IMR-90 (cell line): Measurements from ENCODE around the gene DAP3. TPM values are rescaled to one million over a fixed set of nuclear protein-coding genes. Genes with fewer than 3 reads are reported as not detected.

Experiments
- ATAC-seq: fragments of 200-7000 bp; cut with Tn5 transposase; 2 replicates; pipeline ENCODE4 v1.9.1; 2020; ENCODE audit warnings: low read depth, mild to moderate bottlenecking, moderate library complexity
- BruUV-seq: library from RNA; stranded (reverse); fragments of 400-500 nt; replicated peaks from 2 replicates; lab custom pipeline; 2021; lab: Mats Ljungman, UMichigan
- CTCF ChIA-PET: fragments of 300-600 bp; formaldehyde crosslinking; extraction: SDS; loops from one replicate; lab custom pipeline; 2021; ENCODE audit warnings: antibody characterized with exemption; lab: Yijun Ruan, JAX
- POLR2A ChIA-PET: fragments of 300-600 bp; sonication (Branson Sonifier 250); formaldehyde crosslinking; loops from one replicate; lab custom pipeline; 2022; ENCODE audit warnings: antibody characterized with exemption; ENCODE audit not compliant: unreplicated experiment; lab: Charles Lee
- DNase-seq: peaks from one replicate; pipeline ENCODE4 v3.0.0; 2013
- H2AFZ ChIP-seq: replicated peaks from 2 replicates; pipeline ENCODE3; 2013; ENCODE audit warnings: low read length, mild to moderate bottlenecking; ENCODE audit not compliant: poor library complexity
- H2AK5ac ChIP-seq: 2 replicates; pipeline ENCODE4 v1.6.1; 2013; ENCODE audit warnings: low read depth, low read length, inconsistent platforms
- H2AK9ac ChIP-seq: replicated peaks from 2 replicates; pipeline ENCODE3; 2013; ENCODE audit warnings: mild to moderate bottlenecking, low read depth, low read length, moderate library complexity; ENCODE audit not compliant: poor library complexity
- H2BK120ac ChIP-seq: 2 replicates; pipeline ENCODE4 v1.6.1; 2013; ENCODE audit warnings: low read depth, low read length, inconsistent platforms
- H2BK15ac ChIP-seq: 3 replicates; pipeline ENCODE4 v1.6.1; 2013; ENCODE audit warnings: low read depth, low read length, inconsistent platforms
- H2BK20ac ChIP-seq: 2 replicates; pipeline ENCODE4 v1.6.1; 2013; ENCODE audit warnings: low read depth, mild to moderate bottlenecking, inconsistent platforms, low read length, moderate library complexity
- H2BK5ac ChIP-seq: 2 replicates; pipeline ENCODE4 v1.6.1; 2013; ENCODE audit warnings: mild to moderate bottlenecking, low read depth, low read length, inconsistent platforms; ENCODE audit not compliant: poor library complexity, severe bottlenecking
- H3K14ac ChIP-seq: replicated peaks from 2 replicates; pipeline ENCODE4 v1.6.1; 2013; ENCODE audit warnings: low read depth, low read length, inconsistent platforms
- H3K18ac ChIP-seq: 2 replicates; pipeline ENCODE4 v1.6.1; 2013; ENCODE audit warnings: low read depth, low read length, control low read depth
- H3K23ac ChIP-seq: 2 replicates; pipeline ENCODE4 v1.6.1; 2013; ENCODE audit warnings: low read depth, low read length, inconsistent platforms
- H3K27ac ChIP-seq: 2 replicates; pipeline ENCODE4 v1.5.1; 2013; ENCODE audit warnings: mild to moderate bottlenecking, control low read depth, low read length; ENCODE audit not compliant: insufficient read depth
- H3K27me3 ChIP-seq: 2 replicates; pipeline ENCODE4 v1.6.1; 2013; ENCODE audit warnings: low read length; ENCODE audit not compliant: control insufficient read depth, insufficient read depth
- H3K36me3 ChIP-seq: 2 replicates; pipeline ENCODE4 v1.6.1; 2013; ENCODE audit warnings: low read length, mixed read lengths; ENCODE audit not compliant: control insufficient read depth, insufficient read depth
- H3K4ac ChIP-seq: 2 replicates; pipeline ENCODE4 v1.6.1; 2013; ENCODE audit warnings: low read depth, low read length, inconsistent platforms
- H3K4me1 ChIP-seq: 2 replicates; pipeline ENCODE4 v1.6.1; 2013; ENCODE audit warnings: low read length, mixed read lengths; ENCODE audit not compliant: control insufficient read depth, insufficient read depth
- H3K4me2 ChIP-seq: 2 replicates; pipeline ENCODE4 v1.6.1; 2013; ENCODE audit warnings: low read depth, mild to moderate bottlenecking, control low read depth, low read length, moderate library complexity
- H3K4me3 ChIP-seq: 2 replicates; pipeline ENCODE4 v1.5.1; 2013; ENCODE audit warnings: low read depth, mild to moderate bottlenecking, control low read depth, low read length, moderate library complexity; ENCODE audit not compliant: insufficient read depth
- H3K56ac ChIP-seq: 2 replicates; pipeline ENCODE4 v1.6.1; 2013; ENCODE audit warnings: low read length, inconsistent platforms; ENCODE audit not compliant: insufficient read depth; ENCODE audit errors: extremely low read depth
- H3K79me1 ChIP-seq, 2 experiments: 2 replicates each; pipeline ENCODE4 v1.6.1; 2013; ENCODE audit warnings: low read length in 2 of 2, inconsistent platforms in 1 of 2, low read depth in 1 of 2
- H3K9ac ChIP-seq: 2 replicates; pipeline ENCODE4 v1.6.1; 2013; ENCODE audit warnings: low read depth, low read length, control low read depth
- H3K9me1 ChIP-seq: 2 replicates; pipeline ENCODE4 v1.6.1; 2013; ENCODE audit warnings: low read length, inconsistent platforms; ENCODE audit not compliant: insufficient read depth
- H3K9me3 ChIP-seq: 2 replicates; pipeline ENCODE4 v1.6.1; 2013; ENCODE audit warnings: low read length; ENCODE audit not compliant: control insufficient read depth, insufficient read depth
- H4K20me1 ChIP-seq: 2 replicates; pipeline ENCODE4 v1.6.1; 2013; ENCODE audit warnings: low read length, inconsistent platforms; ENCODE audit not compliant: insufficient read depth
- H4K5ac ChIP-seq: 2 replicates; pipeline ENCODE4 v1.6.1; 2013; ENCODE audit warnings: mild to moderate bottlenecking, low read depth, low read length, control low read depth
- H4K8ac ChIP-seq, 2 experiments: 2 replicates each; pipeline ENCODE4 v1.6.1; 2013; ENCODE audit warnings: low read depth in 2 of 2, low read length in 2 of 2, control low read depth in 1 of 2, inconsistent platforms in 1 of 2
- H4K91ac ChIP-seq: 2 replicates; pipeline ENCODE4 v1.6.1; 2013; ENCODE audit warnings: low read depth, low read length, inconsistent platforms; ENCODE audit not compliant: insufficient read depth
- BHLHE40 ChIP-seq: fragments of 150-350 bp; IDR thresholded peaks from 2 replicates; pipeline ENCODE4 v1.6.1; 2016; ENCODE audit warnings: mild to moderate bottlenecking, low read depth, low read length
- CEBPB ChIP-seq: IDR thresholded peaks from 2 replicates; pipeline ENCODE4 v1.6.1; 2012; ENCODE audit warnings: low read depth, low read length, improper control_type of control experiment
- CHD1 ChIP-seq: IDR thresholded peaks from 2 replicates; pipeline ENCODE4 v1.6.1; 2012; ENCODE audit warnings: low read depth, low read length, improper control_type of control experiment
- ELK1 ChIP-seq: fragments of 150-350 bp; IDR thresholded peaks from 2 replicates; pipeline ENCODE4 v1.6.1; 2016; ENCODE audit warnings: low read depth, mild to moderate bottlenecking, low read length, moderate library complexity, borderline replicate concordance
- FOS ChIP-seq: fragments of 150-350 bp; IDR thresholded peaks from 2 replicates; pipeline ENCODE4 v1.6.1; 2016; ENCODE audit warnings: low read depth, low read length
- MAFK ChIP-seq: IDR thresholded peaks from 2 replicates; pipeline ENCODE4 v1.6.1; 2012; ENCODE audit warnings: low read depth, low read length, improper control_type of control experiment
- MXI1 ChIP-seq: IDR thresholded peaks from 2 replicates; pipeline ENCODE4 v1.6.1; 2012; ENCODE audit warnings: low read depth, mild to moderate bottlenecking, low read length, moderate library complexity, borderline replicate concordance
- NFE2L2 ChIP-seq: fragments of 150-350 bp; IDR thresholded peaks from 2 replicates; pipeline ENCODE4 v1.6.1; 2016; ENCODE audit warnings: low read depth, mild to moderate bottlenecking, low read length
- POLR2A ChIP-seq: IDR thresholded peaks from 2 replicates; pipeline ENCODE4 v1.6.1; 2012; ENCODE audit warnings: mild to moderate bottlenecking, low read depth, low read length
- RAD21 ChIP-seq: IDR thresholded peaks from 2 replicates; pipeline ENCODE4 v1.6.1; 2012; ENCODE audit warnings: low read length, improper control_type of control experiment
- RFX5 ChIP-seq: IDR thresholded peaks from 2 replicates; pipeline ENCODE4 v1.8.0; 2012; ENCODE audit warnings: low read depth, mild to moderate bottlenecking, low read length, moderate library complexity
- SMC3 ChIP-seq: fragments of 150-350 bp; IDR thresholded peaks from 2 replicates; pipeline ENCODE4 v1.6.1; 2016; ENCODE audit warnings: low read depth, mild to moderate bottlenecking, antibody characterized with exemption, low read length, moderate library complexity
- WGBS, 2 experiments: methylation state at CpG; one replicate each; pipeline versions ENCODE4 v1.1.5 to v1.1.7; 2013; ENCODE audit warnings: missing lambda C conversion rate in 2 of 2; ENCODE audit not compliant: insufficient read length in 1 of 2; ENCODE audit errors: extremely low coverage in 2 of 2; 5-methylcytosine and 5-hydroxymethylcytosine counted together
- dilution Hi-C: fragments of 300-500 bp; cut with HindIII; formaldehyde crosslinking; loops from one replicate; pipeline ENCODE4 v1.14.3; 2018; ENCODE audit warnings: low sequenced_read_pairs; ENCODE audit not compliant: unreplicated experiment
- in situ Hi-C: fragments of 300-500 bp; cut with MboI; formaldehyde crosslinking; loops from 3 replicates; pipeline ENCODE4 v1.14.3; 2019; ENCODE audit warnings: low sequenced_read_pairs, inconsistent platforms, mixed read lengths
- intact Hi-C: fragments of 100-400 bp; cut with micrococcal nuclease; formaldehyde crosslinking; loops from 2 replicates; pipeline ENCODE4 v1.10.0; 2022
- polyA plus RNA-seq, 3 experiments: library from polyadenylated mRNA; depleted of rRNA; stranded (reverse); fragments of >200 nt; gene quantifications; 2 replicates each; pipeline ENCODE4 v1.2.3, GENCODE V29; 2012; ENCODE audit warnings: low replicate concordance in 1 of 3
- total RNA-seq: library from RNA; depleted of rRNA; stranded (reverse); fragments of >200 nt; gene quantifications from 2 replicates; pipeline ENCODE4 v1.2.3, GENCODE V29; 2012
- TF ChIP-seq, protein P1 (sequence below): conservative IDR thresholded peaks from 2 replicates; pipeline ENCODE4 v1.5.1; 2012; ENCODE audit warnings: mild to moderate bottlenecking, low read depth, low read length, improper control_type of control experiment
- TF ChIP-seq, protein P2 (sequence below): fragments of 150-350 bp; IDR thresholded peaks from 2 replicates; pipeline ENCODE4 v1.6.1; 2017; ENCODE audit warnings: mild to moderate bottlenecking, antibody characterized with exemption, low read length, low read depth

The DAP3 gene
- total and polyA plus RNA-seq, 2 of the 4 experiments (the other 2 are of a cell fraction): 48.6 to 126 TPM

- Histone ChIP-seq H3K4me2 (no peak overlapping the region), H2BK15ac (no peak overlapping the region), H3K4me1 (no peaks in the 10 kb centered on the region), H3K4me3 (no peak overlapping the region), H3K18ac (no peak overlapping the region), H4K5ac (no peak overlapping the region), H3K79me1 (0 out of 4 replicates have a peak, but pooled peaks cover 7 to 8% of the 10 kb centered on the region in 2 experiments), H2AFZ (no peak overlapping the region), H2BK5ac (no peak overlapping the region), H3K56ac (no peak overlapping the region), H3K27me3 (no peaks in the 10 kb centered on the region), H3K4ac (no peak overlapping the region), H3K9ac (no peak overlapping the region), H2BK20ac (no peak overlapping the region), H3K23ac (no peak overlapping the region), H2BK120ac (no peak overlapping the region), H3K9me3 (no peaks in the 10 kb centered on the region), H4K91ac (no peak overlapping the region), H3K27ac (no peak overlapping the region), H4K8ac (no peak overlapping the region), H4K20me1 (no peaks in the 10 kb centered on the region), H3K9me1 (peaks cover 3% of the 10 kb centered on the region; the same call in 1 of the 2 replicates), H2AK5ac (no peak overlapping the region), H2AK9ac (no peak overlapping the region), H3K36me3 (peaks cover 14% of the 10 kb centered on the region), H3K14ac (no peak overlapping the region)
- POLR2A ChIA-PET: no interaction called here
- 100% methylated on average over 3 of the region's 8 CpGs; no CpG with 5 or more reads in 1 of the 2 experiments for WGBS, 2 experiments
- ATAC-seq: no peak
- intact Hi-C loops: no loop called here
- DNase-seq: no peak
- CTCF ChIA-PET: no interaction called here
- TF ChIP-seq, protein P1, sequence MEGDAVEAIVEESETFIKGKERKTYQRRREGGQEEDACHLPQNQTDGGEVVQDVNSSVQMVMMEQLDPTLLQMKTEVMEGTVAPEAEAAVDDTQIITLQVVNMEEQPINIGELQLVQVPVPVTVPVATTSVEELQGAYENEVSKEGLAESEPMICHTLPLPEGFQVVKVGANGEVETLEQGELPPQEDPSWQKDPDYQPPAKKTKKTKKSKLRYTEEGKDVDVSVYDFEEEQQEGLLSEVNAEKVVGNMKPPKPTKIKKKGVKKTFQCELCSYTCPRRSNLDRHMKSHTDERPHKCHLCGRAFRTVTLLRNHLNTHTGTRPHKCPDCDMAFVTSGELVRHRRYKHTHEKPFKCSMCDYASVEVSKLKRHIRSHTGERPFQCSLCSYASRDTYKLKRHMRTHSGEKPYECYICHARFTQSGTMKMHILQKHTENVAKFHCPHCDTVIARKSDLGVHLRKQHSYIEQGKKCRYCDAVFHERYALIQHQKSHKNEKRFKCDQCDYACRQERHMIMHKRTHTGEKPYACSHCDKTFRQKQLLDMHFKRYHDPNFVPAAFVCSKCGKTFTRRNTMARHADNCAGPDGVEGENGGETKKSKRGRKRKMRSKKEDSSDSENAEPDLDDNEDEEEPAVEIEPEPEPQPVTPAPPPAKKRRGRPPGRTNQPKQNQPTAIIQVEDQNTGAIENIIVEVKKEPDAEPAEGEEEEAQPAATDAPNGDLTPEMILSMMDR: no peak
- TF ChIP-seq, protein P2, sequence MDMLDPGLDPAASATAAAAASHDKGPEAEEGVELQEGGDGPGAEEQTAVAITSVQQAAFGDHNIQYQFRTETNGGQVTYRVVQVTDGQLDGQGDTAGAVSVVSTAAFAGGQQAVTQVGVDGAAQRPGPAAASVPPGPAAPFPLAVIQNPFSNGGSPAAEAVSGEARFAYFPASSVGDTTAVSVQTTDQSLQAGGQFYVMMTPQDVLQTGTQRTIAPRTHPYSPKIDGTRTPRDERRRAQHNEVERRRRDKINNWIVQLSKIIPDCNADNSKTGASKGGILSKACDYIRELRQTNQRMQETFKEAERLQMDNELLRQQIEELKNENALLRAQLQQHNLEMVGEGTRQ: no peak
- TF ChIP-seq POLR2A (no peak), SMC3 (no peak), BHLHE40 (no peak), MAFK (no peak), ELK1 (no peak), MXI1 (no peak), NFE2L2 (no peak), RFX5 (no peak), FOS (no peak), RAD21 (no peak), CHD1 (no peak), CEBPB (no peak)
- dilution Hi-C loops: no loop called here
- no TSS peak for BruUV-seq
- in situ Hi-C loops: no loop called here
These were observed 52.1 kb downstream of the DAP3 start for GRCh38 chr1:155740995-155741394.
